CD4-positive, alpha-beta T cell treated with Interleukin-10 for 1 hour (primary cell): ENCODE data around the gene EEF2K.
A peak's percentile ranks its signal among the peaks of the same experiment; 100 is the strongest.

Experiments
- DNase-seq: peaks from one replicate; pipeline ENCODE4 v3.0.0-alpha.2; 2020

The EEF2K gene

GRCh38 chr16:22255335-22255734 lies 49.3 kb downstream of the EEF2K start:
- no peak for DNase-seq

DNA sequence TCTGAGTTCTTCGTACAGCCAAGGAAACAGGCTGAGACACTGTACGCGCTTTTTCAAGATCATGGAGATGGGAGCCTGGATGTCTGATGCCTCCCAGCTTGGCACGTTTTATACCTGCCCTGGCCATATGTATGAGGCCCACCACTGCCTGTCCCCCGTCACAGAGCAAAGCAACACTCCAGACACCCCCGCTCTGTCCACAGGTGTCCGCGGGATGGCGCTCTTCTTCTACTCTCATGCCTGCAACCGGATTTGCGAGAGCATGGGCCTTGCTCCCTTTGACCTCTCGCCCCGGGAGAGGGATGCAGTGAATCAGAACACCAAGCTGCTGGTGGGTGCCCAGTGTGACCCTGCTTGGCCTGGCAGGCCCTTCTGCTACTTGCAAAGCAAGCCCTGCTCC lies 51.4 kb downstream of the EEF2K start:
- DNase-seq: no peak

DNA sequence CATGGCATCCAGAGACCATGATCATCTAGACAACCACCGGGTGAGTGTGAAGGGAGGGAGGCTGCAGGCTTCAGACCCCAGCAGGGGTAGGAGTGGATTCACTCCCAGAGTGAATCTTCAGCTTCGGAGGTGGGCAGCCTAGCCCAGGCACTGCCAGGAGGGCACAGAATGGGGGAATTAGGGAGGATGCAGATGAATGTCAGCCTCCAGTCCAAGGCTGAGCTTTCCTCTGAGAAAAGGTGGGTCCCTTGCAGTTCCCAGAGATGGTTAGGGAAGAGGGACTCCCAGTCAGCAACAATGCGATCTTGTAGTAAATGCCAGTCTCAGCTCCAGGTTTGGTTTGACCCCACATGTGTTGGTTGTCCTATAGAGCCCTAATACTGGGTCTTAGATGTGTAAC lies 54.4 kb downstream of the EEF2K start:
- DNase-seq: no peak

DNA sequence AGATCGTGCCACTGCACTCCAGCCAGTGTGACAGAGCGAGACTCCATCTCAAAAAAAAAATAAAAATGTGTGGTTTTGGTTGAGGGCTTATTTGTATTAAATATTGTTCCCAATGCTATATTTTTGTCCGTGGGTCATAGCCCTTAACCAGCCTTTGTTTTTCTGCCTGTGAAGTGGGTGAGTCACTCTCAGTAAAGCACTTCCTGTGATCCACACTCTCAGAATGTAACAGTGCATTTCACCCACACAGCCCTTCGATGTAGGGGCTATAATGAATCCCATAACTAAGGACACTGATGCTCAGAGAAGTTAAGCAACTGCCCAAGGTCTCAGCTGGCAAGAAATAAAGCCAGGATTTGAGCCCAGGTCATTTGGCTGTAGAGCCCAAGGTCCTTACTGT lies 56.4 kb downstream of the EEF2K start:
- no peak for DNase-seq

DNA sequence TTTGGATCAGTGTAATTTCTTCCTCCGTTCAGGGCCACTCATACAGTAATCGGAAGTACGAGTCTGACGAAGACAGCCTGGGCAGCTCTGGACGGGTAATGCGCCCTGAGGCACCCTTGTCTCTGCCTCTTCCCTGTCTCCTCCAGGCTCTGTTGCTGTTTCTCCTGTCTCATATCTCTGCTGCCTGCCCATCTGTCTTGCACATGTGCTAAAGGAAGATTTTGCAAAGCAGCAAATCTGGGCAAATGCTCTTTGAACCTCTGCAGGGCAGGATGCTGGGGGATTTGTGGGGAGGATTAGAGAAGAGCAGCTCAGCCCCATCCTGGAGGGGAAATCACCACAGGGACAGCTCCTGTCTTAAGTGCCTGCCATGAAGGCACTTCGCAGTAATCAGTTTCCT lies 58.7 kb downstream of the EEF2K start:
- no peak for DNase-seq

DNA sequence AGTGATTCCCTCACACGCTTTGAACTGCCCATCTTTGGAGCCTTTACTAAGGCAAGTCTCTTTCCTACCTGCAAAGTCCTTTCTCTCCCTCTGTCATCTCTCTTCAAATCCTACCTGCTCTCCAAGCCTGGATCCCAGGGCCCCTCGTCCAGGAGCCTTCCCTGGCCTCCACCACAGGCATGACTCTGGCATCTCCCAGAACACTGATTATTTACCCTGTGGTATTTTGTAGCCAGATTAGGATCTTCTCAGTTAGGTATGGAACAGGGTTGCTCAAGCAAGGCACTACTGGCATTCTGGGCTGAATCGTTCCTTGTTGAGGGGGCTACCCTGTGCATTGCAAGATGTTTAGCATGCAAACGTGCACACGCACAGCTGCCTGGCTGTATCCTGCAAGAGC lies 59.3 kb downstream of the EEF2K start:
- no peak for DNase-seq

- no peak for DNase-seq
These were observed 60.5 kb downstream of the EEF2K start for GRCh38 chr16:22266546-22266945.

- no peak for DNase-seq
These were observed 61.7 kb downstream of the EEF2K start for GRCh38 chr16:22267764-22268163.

GRCh38 chr16:22270525-22270924 lies 64.4 kb downstream of the EEF2K start:
- DNase-seq: no peak

DNA sequence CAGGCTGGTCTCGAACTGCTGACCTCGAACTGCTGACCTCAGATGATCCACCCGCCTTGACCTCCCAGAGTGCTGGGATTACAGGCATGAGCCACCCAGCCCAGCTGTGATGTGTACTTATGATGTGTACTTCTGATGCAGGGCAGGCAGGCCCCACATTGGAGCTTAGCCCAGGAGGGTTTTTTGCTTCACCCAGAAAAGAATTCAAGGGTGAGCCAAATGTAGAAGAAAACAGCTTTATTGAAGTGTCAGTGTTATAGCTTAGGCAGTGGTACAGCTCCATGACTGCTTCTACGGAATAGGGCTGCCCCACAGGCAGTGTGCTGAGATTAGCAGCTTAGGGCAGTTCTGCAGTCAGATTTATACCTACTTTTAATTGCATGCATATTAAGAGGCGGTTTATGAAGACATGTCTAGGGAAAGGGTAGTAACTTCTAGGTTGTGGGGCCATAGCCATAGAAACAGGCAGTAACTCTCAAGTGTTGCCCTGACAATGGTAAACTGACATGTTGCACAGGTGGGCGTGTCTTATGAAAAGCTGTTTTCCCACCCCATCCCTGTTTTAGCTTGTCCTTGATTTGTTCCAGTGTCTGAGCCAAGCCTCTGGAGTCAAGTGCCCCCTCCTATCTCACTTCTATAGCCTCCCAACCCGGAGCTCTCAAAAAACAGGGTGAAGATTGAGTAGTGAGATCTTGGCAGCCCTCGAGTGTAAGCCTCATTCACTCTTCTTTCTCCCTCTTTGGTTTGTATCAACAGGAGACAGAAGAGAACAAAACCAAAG lies 67.0 kb downstream of the EEF2K start:
- DNase-seq: no peak

DNA sequence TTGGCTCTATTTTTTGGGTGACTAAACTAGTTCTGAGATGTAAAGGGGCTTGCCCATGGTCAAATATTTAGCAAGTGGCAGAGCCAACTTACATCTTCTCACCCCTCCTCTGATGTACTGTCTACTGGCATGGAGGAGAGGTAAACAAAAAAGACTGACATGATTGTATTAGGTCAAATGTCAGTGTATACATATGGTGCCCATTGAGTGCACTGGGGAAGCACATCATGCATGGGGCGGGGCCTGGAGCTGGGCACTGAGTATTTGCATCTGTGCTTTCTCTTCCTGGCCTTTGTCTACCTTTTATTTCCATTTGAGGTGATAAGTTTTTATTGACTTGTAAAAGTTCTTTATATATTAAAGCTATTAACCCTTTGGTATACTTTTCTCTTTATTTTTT lies 68.8 kb downstream of the EEF2K start:
- DNase-seq: no peak

GRCh38 chr16:22278441-22279230 lies 72.6 kb downstream of the EEF2K start:
- no peak for DNase-seq

DNA sequence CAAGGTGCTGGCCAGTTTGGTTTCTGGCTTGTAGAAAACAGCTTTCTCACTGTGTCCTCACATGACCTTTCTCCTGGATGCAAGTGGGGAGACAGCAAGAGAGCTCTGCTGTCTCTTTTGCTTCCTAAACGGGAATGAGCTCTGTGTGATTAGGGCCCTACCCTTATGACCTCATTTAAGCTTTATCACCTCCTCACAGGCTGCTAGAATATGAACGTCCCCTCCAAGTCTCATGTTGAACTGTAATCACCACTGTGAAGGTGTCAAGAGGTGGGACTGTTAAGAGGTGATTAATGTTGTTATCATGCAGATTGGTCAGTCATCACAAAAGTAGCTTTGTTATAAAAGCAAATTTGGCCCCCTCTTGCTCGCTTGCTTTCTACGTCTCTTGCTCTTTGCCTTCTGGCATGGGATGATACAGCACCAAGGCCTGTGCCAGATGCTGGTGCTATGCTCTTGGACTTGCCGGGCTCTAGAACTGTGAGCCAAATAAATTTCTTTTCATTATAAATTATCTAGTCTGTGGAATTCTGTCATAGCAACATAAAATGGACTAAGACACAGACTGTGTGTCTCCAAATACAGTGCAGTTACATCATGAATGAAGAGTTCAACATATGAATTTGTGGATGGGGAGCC lies 76.3 kb downstream of the EEF2K start:
- DNase-seq: no peak

DNA sequence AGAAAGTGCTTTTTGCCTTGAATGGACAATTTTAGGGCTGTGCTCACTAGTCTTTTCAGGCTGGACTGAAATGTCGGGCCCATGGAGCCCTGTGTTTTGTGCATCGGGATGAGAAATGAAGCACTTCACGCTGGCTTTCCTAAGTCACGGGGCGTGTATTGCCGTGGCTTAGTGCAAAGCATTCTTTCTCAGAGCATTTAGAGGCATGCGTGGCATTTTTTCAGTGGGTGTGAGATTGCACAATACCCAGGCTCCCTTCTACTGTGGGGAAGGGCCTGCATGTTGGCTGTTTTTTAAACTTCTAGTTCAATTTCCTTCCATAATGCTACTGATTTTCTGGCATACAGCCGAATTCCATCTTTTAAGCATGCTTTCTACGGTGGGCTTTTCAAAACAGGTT lies 78.6 kb downstream of the EEF2K start:
- no peak for DNase-seq

DNA sequence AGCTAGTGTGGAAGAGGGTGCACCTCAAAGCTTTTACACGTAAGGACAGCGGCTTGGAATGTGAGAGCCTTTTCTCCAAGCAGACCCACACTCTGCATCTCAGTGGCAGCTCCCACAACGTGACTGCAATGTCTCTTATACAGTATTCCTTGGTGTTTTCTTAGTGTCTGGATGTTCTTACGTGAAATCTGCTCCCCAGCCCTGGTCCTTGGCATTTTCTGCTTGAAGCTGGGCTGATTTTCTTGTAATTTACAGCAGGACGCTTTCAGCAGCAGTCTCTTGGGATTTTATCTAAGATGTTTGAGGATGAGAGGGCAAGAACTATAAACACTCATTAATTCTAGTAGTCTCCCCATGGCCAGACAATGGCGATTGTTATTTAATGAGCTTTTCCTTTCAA lies 79.0 kb downstream of the EEF2K start:
- DNase-seq: no peak

DNA sequence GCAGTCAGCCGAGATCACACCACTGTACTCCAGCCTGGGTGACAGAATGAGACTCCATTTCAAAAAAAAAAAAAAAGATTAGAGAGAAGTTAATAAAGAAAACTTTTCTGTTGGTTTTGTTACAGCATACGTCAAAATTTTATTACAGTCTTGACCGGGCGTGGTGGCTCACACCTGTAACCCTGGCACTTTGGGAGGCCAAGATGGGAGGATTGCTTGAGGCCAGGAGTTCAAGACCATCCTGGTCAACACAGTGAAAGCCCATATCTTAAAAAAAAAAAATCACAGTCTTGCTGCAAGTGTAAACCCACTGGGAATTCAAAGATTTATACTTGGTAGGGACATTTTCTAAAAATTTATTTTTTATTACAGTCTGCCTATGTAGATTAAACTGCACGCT lies 84.9 kb downstream of the EEF2K start:
- no peak for DNase-seq

DNA sequence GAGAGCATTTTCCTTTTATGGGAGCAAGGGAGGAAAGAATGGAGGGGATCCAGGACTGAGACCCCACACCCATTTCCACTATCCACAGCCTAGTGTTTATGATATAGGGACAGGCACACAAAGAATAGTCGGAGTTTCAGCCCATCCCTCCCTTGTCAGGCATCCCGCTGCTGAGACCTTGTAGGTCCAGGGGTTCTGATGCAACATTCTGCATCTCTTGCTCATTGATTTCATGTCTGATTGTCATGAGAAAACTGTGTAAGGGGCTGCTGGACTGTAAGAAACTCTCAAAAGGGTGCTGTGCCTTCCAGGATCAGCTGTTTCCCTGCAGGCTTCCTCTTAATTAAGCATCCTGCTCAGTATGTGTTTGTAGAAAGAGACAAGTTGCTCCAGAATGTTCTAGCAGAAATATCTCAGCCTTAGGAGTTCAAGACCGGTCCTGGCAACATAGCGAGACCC lies 85.8 kb downstream of the EEF2K start:
- DNase-seq: no peak

GRCh38 chr16:22292320-22292719 lies 86.2 kb downstream of the EEF2K start:
- no peak for DNase-seq

DNA sequence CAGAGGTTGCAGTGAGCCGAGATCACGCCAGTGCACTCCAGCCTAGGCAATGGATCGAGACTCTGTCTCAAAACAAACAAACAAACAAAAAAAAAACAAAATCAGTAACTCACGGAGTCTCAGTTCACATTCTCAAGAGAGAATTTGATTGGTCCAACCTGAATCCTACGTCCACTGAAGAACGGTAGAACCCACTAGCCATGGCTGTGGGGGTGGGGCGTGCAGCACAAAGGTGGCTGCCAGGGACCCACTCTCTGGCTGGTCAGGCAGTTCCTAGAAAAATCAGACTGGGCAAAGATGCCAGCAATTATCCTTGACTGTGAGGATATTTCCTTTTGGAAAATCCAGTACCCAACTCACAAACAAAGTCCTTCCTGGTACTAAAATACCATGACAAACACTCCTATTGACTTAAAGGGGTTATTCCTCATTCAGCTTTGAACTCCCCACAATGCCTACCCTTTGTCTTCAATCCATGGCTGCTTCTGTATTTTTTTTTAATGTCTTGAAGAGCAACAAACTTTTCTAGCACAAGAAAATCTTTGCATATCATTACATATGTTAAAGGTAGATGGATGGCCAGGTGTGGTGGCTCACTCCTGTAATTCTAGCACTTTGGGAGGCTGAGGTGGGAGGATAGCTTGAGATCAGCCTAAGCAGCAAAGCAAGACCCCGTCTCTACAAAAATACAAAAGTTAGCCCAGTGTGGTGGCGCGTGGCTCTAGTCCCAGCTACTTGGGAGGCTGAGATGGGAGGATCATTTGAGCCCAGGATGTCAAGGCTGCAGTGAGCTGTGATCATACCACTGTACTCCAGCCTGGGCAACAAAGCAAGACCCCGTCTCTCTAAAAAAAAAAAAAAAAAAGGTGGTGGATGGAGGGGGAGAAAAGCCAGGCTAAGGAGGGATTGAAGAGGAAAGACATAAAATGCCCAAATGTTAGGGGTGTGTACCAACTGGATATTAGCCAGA lies 87.3 kb downstream of the EEF2K start:
- DNase-seq: no peak

- no peak for DNase-seq
These were observed 90.4 kb downstream of the EEF2K start for GRCh38 chr16:22296225-22297113.

DNA sequence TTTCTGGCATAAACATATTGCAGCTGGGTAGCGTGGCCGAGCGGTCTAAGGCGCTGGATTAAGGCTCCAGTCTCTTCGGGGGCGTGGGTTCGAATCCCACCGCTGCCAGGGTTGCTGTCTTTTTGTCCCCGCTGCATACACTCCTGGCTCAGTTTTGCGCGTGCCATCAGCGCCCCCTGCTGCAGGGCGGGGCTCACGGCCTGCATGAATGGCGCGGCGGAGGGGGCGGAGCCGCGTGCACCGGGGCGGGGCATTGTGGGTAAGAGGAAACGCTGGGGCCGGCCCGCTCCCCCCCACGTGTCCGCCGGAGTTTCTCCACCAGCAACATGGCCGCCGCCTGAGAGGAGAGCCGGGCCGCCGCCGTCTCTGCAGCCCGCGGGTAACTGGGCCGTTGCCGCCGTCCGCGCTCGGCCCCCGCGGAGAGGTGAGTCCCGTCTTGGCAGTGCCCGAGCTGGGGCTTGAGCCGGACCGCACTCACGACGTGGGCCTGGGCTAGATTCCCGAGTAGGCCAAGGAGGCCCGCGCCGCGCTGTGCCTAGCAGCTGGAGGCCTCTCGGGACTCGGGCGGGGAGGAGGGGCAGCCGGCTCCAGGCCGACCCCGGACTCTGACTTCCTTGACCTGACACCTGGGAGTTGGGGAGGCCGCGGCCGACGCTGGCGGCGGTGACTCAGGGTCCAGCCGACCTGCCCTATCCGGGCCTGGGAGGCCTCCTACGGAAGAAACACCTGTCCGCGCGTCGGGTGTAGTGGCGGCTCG lies 91.2 kb downstream of the EEF2K start, which contains the start of gene POLR3E:
TSS of gene POLR3E (plus strand) at position 296 of the 757 bp plus-strand sequence. CDS start 5,560 bp downstream, outside the sequence.
- DNase-seq: peak; percentile 100
